ENCODE data around the gene KRTAP12-2.
"Not testable (repeated sequence)": the region's sequence is repeated elsewhere in the genome, so short reads cannot be mapped to it uniquely, and the experiment has no call there.

DNA sequence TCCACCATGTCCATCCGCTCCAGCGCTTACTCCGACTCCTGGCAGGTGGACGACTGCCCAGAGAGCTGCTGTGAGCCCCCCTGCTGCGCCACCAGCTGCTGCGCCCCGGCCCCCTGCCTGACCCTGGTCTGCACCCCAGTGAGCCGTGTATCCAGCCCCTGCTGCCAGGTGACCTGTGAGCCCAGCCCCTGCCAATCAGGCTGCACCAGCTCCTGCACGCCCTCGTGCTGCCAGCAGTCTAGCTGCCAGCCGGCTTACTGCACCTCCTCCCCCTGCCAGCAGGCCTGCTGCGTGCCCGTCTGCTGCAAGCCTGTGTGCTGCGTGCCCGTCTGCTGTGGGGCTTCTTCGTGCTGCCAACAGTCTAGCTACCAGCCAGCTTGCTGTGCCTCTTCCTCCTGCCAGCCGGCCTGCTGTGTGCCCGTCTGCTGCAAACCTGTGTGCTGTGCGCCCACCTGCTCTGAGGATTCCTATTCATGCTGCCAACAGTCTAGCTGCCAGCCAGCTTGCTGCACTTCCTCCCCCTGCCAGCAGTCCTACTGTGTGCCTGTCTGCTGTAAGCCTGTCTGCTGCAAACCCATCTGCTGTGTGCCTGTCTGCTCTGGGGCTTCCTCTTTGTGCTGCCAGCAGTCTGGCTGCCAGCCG is 39.4 kb downstream of the KRTAP12-2 start:
- not testable (repeated sequence) for TF ChIP-seq CTCF, POLR2A (IDR thresholded peaks at IDR 0.05)
